Activated naive CD4-positive, alpha-beta T cell treated with anti-CD3 and anti-CD28 coated beads, Interleukin-2, amount 50 U/mL, for 24 hours (primary cell): ENCODE results near the gene SEC14L1.

Source experiments
- H3K27ac Mint-ChIP-seq: one replicate; pipeline ENCODE4 v1.8.0; 2021; ENCODE audit warnings: mild to moderate bottlenecking, mixed read lengths
- H3K27me3 Mint-ChIP-seq: one replicate; pipeline ENCODE4 v1.8.0; 2021; ENCODE audit warnings: mixed read lengths
- H3K36me3 Mint-ChIP-seq: one replicate; pipeline ENCODE4 v1.8.0; 2021; ENCODE audit warnings: mixed read lengths
- H3K4me1 Mint-ChIP-seq: one replicate; pipeline ENCODE4 v1.8.0; 2021; ENCODE audit warnings: mixed read lengths
- H3K4me3 Mint-ChIP-seq: one replicate; pipeline ENCODE4 v1.8.0; 2021; ENCODE audit warnings: mild to moderate bottlenecking, mixed read lengths
- H3K9me3 Mint-ChIP-seq: one replicate; pipeline ENCODE4 v1.8.0; 2021; ENCODE audit warnings: mixed read lengths

The SEC14L1 gene

DNA sequence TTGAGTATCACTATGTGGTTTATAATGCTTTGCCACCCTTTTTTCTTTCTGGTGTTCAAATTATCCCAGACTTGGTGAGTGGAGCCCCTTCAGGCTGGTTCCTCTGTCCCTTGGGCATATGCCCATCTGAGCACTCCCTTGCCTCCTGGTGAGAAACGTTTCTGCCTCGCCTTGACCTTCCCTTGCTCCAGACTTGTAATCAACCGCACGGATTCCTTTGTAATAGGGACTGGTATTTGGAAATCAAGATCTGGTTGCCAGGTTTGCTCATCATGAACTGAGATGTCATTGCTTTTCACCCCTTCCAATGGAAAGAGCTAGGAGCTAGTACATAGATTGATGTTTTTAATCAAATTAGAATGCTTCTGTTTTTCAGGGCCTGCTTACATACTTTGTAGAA lies 43.7 kb downstream of the SEC14L1 start:
- no peaks in the 10 kb centered on the region for H3K27me3 Mint-ChIP-seq
- no peaks in the 10 kb centered on the region for H3K9me3 Mint-ChIP-seq
- H3K4me1 Mint-ChIP-seq: peaks cover 53% of the 10 kb centered on the region
- no peak overlapping the region for H3K27ac Mint-ChIP-seq
- no peak overlapping the region for H3K4me3 Mint-ChIP-seq
- no peaks in the 10 kb centered on the region for H3K36me3 Mint-ChIP-seq

DNA sequence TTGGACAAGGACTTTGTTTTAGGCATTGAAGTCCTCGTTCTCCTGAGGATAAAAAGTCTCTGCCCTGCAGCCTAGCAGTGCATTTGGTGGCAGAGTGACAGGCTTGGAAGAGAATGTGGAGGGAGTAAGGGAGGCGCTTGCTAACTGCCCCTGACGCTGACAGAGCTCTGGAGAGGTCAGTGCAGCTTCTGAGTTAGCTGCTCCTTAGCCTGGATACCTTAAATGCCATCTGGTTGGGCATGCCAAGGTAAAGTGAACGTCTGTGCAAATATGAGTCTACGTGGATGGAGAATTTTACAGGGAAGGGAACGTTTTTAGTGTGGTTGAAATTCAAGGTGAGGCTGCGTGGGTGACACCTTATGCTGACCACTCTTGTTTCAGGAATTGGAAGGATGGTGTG lies 44.4 kb downstream of the SEC14L1 start:
- Mint-ChIP-seq H3K36me3 (no peaks in the 10 kb centered on the region), H3K27me3 (no peaks in the 10 kb centered on the region), H3K27ac (no peak overlapping the region), H3K9me3 (no peaks in the 10 kb centered on the region), H3K4me3 (no peak overlapping the region), H3K4me1 (peaks cover 58% of the 10 kb centered on the region)

DNA sequence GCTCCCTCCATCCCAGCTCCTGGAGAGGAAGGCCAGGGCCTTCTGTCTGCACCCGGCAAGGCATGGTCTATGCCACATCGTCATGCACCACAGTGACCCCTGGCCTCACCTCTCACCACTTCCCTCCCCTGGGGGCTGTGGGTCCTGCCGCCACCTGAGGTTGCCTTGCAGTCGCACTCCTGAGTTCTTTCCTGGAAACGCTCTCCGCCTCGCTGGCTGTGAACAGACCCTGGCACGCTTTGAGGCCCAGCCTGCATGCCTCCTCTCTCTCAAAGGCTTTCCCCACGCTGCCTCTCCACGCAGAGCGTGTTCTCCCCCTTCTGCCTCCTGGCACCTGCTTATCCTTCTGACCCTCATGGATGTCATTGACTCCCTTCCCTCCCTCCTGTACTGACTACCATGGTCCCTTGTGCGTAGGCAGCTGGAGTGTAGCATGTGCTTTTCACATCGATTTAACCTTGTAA lies 45.4 kb downstream of the SEC14L1 start:
- H3K9me3 Mint-ChIP-seq: no peaks in the 10 kb centered on the region
- no peaks in the 10 kb centered on the region for H3K27me3 Mint-ChIP-seq
- H3K4me1 Mint-ChIP-seq: peaks cover 54% of the 10 kb centered on the region
- no peak overlapping the region for H3K4me3 Mint-ChIP-seq
- peaks cover 4% of the 10 kb centered on the region for H3K36me3 Mint-ChIP-seq
- H3K27ac Mint-ChIP-seq: no peak overlapping the region

DNA sequence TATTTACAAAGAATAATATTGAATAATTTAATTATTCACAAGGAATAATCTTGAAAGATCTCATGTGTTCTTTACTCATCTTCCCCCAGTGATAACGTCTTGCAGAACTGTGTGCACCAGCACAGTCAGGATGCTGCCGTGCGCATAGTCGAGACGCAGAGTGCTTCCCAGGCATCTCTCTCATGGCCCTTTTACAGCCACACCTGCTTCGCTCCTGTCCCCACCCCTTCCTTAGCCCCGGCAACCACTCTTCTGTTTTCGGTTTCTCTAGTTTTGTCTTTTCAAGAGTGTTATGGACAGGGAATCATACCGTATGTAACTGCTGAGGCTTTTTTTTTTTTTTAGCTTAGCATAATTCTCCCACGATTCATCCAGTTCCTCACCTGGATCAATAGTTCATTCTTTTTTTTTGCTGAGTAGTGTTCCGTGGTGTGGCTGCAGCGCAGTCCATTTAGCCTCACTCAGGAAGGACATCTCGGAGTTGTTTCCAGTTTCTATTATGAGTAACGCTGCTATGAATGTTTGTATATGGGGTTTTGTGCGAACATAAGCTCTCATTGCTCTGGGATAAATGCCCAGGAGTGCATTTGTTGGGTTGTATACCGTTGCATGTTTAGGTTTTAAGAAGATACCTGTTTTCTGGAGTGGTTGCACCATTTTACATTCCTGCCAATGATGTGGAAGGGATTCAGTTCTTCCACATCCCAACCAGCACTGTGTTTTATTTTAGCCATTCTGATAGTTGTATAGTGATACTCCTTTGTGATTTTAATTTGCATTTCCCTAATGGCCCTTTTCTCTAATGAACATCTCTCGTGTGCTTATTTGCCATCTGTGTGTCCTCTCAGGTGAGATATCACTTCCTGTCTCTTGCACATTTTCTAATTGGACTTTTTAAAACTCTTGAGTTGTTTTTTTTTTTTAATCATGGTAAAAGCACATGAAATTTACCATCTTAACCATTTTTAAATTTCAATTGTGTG lies 47.6 kb downstream of the SEC14L1 start:
- H3K36me3 Mint-ChIP-seq: peaks cover 18% of the 10 kb centered on the region
- no peaks in the 10 kb centered on the region for H3K9me3 Mint-ChIP-seq
- peak overlapping the region; percentile 27 for H3K27ac Mint-ChIP-seq
- no peak overlapping the region for H3K4me3 Mint-ChIP-seq
- peaks cover 32% of the 10 kb centered on the region for H3K4me1 Mint-ChIP-seq
- H3K27me3 Mint-ChIP-seq: no peaks in the 10 kb centered on the region

DNA sequence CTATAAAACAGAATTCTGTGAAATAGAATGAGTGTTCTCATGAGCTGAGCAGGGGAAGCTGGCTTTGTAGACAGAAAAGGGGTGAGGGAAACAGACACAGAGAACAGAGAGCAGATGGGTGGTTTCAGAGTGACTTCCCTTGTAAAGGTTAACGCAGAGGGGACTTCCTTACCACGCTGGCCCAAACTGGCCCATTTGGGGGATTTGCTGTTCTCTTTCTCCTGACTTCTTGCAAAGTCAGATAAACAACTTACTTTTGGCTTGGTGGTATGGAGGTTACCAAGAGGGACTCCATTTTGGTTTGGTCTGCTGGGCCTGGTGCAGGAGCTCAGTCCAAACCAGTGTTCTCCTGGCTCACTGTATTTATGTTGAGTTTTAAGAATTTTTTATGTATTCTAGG lies 48.4 kb downstream of the SEC14L1 start:
- Mint-ChIP-seq H3K4me1 (peaks cover 28% of the 10 kb centered on the region), H3K4me3 (no peak overlapping the region), H3K36me3 (peaks cover 19% of the 10 kb centered on the region), H3K27ac (peak overlapping the region; percentile 27), H3K9me3 (no peaks in the 10 kb centered on the region), H3K27me3 (no peaks in the 10 kb centered on the region)

DNA sequence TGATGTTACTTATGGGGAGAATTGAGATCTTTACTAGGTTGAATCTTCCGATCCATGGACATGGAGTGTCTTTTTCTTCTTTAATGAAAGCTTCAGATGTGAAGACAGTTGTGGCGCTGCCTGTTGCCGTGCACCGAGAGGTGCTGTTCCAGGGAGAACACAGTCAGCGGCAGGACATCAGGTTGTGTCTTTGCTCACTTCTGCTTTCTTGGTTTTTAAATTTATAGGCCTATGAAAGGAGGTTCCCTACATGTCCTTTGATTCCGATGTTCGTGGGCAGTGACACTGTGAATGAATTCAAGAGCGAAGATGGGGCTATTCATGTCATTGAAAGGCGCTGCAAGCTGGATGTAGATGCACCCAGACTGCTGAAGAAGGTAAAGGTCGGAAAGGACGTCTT lies 49.8 kb downstream of the SEC14L1 start:
- H3K27ac Mint-ChIP-seq: no peak overlapping the region
- peaks cover 28% of the 10 kb centered on the region for H3K4me1 Mint-ChIP-seq
- peaks cover 19% of the 10 kb centered on the region for H3K36me3 Mint-ChIP-seq
- no peaks in the 10 kb centered on the region for H3K27me3 Mint-ChIP-seq
- H3K9me3 Mint-ChIP-seq: no peaks in the 10 kb centered on the region
- H3K4me3 Mint-ChIP-seq: no peak overlapping the region

DNA sequence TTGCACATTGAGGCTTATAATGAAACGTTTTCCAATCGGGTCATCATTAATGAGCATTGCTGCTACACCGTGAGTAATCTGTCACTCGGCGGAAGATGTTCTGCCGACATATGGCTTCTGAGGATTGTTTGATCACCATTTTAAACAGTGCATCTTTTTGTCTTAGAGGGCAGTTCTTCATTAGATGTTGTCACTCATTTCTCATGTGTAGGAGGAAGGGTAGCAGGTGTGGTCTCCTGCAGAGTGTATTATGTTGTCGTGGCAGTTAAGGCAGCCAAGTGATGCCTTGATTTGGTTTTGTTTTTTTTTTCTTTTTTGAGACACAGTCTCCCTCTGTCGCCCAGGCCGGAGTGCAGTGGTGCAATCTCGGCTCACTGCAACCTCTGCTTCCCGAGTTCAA lies 50.5 kb downstream of the SEC14L1 start:
- Mint-ChIP-seq H3K9me3 (no peaks in the 10 kb centered on the region), H3K27me3 (no peaks in the 10 kb centered on the region), H3K4me1 (peaks cover 28% of the 10 kb centered on the region), H3K27ac (no peak overlapping the region), H3K36me3 (peaks cover 19% of the 10 kb centered on the region), H3K4me3 (no peak overlapping the region)

DNA sequence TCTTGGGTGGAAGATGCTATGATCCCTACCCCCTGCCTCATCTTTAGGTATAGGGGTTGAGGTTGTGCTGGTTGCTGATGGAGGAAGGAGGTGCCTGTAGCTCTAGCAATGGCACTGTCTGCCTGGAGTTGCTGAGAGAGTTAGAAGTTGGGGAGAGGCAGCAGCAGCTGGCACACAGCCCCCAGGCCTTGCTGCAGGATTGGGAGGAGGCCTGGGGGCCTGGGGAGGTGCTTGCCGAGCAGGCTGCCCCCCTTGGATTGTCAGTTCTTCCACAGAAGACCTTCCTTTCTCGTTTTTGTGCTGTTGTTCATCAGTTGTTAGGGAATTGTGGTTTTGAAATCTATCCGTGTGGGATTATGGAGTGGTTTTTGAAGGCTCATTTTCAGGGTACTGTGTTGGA lies 52.9 kb downstream of the SEC14L1 start:
- H3K36me3 Mint-ChIP-seq: peaks cover 22% of the 10 kb centered on the region
- no peak overlapping the region for H3K4me3 Mint-ChIP-seq
- no peaks in the 10 kb centered on the region for H3K27me3 Mint-ChIP-seq
- peaks cover 20% of the 10 kb centered on the region for H3K4me1 Mint-ChIP-seq
- no peak overlapping the region for H3K27ac Mint-ChIP-seq
- H3K9me3 Mint-ChIP-seq: no peaks in the 10 kb centered on the region

DNA sequence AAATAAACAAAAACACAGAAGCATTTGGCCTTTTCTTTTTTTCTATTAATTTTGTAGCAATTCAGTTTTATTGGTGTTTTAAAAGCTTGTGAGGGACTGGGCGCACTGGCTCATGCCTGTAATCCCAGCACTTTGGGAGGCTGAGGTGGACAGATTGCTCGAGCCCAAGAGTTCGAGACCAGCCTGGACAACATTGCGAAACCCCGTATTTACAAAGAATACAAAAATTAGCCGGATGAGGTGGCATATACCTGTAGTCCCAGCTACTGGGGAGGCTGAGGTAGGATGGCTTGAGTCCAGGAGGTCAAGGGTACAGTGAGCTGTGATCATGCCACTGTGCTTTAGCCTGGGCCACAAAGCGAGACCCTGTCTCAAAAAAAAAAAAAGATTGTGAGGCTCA lies 53.4 kb downstream of the SEC14L1 start:
- Mint-ChIP-seq H3K4me1 (peaks cover 15% of the 10 kb centered on the region), H3K9me3 (no peaks in the 10 kb centered on the region), H3K4me3 (no peak overlapping the region), H3K27me3 (no peaks in the 10 kb centered on the region), H3K27ac (no peak overlapping the region), H3K36me3 (peaks cover 22% of the 10 kb centered on the region)

DNA sequence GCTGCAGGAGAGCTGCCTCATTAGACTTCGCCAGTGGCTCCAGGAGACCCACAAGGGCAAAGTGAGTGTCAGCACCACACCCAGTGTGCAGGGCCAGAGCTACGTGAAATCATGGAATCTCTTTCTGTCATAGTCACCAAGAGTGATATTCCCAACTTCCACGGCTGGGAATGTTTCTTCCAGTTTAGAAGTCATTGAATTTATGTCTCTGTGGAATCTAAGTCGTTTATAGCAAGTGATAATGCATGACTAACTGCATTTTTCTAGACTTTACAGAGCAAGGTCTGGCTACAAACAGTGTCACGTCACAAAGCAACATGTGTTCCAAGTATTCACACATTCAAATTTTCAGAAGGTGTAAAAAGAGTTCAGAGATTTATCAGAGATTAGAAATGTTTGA lies 55.5 kb downstream of the SEC14L1 start:
- Mint-ChIP-seq H3K4me3 (no peak overlapping the region), H3K4me1 (no peaks in the 10 kb centered on the region), H3K27ac (no peak overlapping the region), H3K9me3 (no peaks in the 10 kb centered on the region), H3K27me3 (no peaks in the 10 kb centered on the region), H3K36me3 (peaks cover 19% of the 10 kb centered on the region)

DNA sequence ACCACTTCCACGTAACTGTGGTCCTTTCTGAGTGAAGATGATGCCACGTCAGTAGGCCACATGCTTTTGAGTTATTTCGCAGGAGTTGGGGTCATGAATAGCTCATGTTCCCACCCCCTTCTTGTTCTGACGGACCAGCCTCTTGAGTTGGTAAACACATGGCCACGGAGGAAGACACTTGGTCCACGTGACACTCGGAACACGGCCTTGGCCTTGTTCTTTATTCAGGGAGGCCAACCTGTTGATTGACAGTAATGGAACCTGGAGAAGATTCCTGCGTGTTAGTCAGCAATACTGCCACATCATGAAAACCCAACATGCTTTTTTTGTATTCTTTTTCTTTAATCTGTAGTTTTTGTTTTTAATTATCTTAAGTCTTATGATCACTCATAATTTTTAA lies 56.3 kb downstream of the SEC14L1 start:
- H3K27me3 Mint-ChIP-seq: no peaks in the 10 kb centered on the region
- H3K36me3 Mint-ChIP-seq: peaks cover 15% of the 10 kb centered on the region
- H3K9me3 Mint-ChIP-seq: no peaks in the 10 kb centered on the region
- no peak overlapping the region for H3K4me3 Mint-ChIP-seq
- H3K27ac Mint-ChIP-seq: no peak overlapping the region
- no peaks in the 10 kb centered on the region for H3K4me1 Mint-ChIP-seq

DNA sequence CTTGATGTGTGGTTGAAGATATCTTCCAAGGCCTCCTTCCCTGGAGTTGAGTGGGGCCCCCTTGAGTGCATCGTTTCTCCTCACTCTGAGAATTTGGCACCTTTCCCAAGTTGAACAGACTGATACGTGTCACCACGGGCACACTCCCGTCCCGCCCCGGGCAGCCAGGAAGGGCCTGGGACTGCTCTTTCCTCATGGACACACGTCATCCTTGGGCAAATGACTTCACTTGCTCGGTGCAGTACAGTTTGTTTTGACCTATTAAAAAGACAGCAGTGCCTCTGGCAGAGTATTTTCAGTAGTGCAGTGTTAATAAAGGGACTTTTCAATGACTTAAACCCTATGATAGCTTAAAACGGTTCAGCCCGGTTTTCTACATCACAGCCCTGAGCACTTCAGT lies 59.9 kb downstream of the SEC14L1 start:
- H3K27me3 Mint-ChIP-seq: no peaks in the 10 kb centered on the region
- no peaks in the 10 kb centered on the region for H3K9me3 Mint-ChIP-seq
- no peak overlapping the region for H3K4me3 Mint-ChIP-seq
- peaks cover 11% of the 10 kb centered on the region for H3K36me3 Mint-ChIP-seq
- no peak overlapping the region for H3K27ac Mint-ChIP-seq
- no peaks in the 10 kb centered on the region for H3K4me1 Mint-ChIP-seq

DNA sequence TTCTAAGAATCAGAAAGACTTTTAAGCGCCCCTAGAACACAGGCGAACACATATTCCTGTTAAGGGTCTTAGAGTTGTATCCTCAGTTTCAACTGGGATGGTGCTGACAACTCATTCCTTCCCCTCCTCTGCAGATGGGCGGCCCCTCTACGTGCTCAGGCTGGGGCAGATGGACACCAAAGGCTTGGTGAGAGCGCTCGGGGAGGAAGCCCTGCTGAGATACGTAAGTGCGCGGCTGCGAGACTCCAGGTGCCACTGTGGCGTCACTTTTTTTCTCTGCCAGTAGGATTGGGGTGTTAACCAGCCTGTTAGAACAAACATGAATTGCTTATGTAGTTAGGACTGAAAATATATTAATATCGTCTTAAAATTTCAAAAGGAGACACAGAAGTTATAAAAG lies 62.7 kb downstream of the SEC14L1 start:
- Mint-ChIP-seq H3K36me3 (peaks cover 9% of the 10 kb centered on the region), H3K4me1 (no peaks in the 10 kb centered on the region), H3K4me3 (no peak overlapping the region), H3K27ac (no peak overlapping the region), H3K27me3 (no peaks in the 10 kb centered on the region), H3K9me3 (no peaks in the 10 kb centered on the region)

DNA sequence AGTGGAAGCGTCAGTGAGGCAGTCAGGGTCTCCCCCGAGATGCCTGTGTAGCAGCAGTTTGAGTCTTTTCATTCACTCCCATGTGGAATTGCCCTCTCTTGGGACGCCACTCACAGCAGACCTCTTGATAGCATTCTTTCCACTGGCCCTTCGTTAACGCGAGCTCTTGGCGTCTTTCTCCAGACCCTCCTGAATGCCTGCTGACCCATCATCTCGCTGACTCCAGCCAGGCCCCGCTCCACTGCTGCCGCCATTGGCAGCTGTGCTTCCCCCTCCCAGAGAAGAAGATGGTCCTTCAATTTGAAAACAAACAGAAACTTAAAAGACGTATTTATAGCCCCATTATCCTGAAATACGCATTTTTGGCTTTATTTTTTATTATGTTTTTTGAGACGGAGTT lies 63.1 kb downstream of the SEC14L1 start:
- H3K27me3 Mint-ChIP-seq: no peaks in the 10 kb centered on the region
- H3K36me3 Mint-ChIP-seq: peaks cover 9% of the 10 kb centered on the region
- H3K27ac Mint-ChIP-seq: no peak overlapping the region
- no peaks in the 10 kb centered on the region for H3K9me3 Mint-ChIP-seq
- no peak overlapping the region for H3K4me3 Mint-ChIP-seq
- no peaks in the 10 kb centered on the region for H3K4me1 Mint-ChIP-seq

DNA sequence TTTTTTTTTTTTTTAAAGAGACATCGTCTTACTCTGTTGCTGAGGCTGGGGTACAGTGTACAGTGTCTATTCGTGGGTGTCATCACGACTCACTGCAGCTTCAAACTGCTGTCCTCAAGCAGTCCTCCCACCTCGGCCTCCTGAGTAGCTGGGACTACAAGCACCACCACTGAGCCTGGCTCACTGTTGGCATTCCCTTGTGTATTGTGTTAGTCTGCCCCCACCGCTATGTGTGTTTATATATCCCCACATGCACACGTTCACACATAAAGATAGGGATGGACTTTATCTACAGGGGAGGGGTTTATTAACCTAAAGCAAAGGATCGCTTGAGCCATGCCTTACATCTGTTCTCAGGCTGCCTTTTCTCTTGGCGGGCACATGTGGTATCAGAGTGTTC lies 63.8 kb downstream of the SEC14L1 start:
- H3K36me3 Mint-ChIP-seq: peaks cover 9% of the 10 kb centered on the region
- H3K4me1 Mint-ChIP-seq: no peaks in the 10 kb centered on the region
- no peak overlapping the region for H3K27ac Mint-ChIP-seq
- no peaks in the 10 kb centered on the region for H3K27me3 Mint-ChIP-seq
- no peaks in the 10 kb centered on the region for H3K9me3 Mint-ChIP-seq
- no peak overlapping the region for H3K4me3 Mint-ChIP-seq

DNA sequence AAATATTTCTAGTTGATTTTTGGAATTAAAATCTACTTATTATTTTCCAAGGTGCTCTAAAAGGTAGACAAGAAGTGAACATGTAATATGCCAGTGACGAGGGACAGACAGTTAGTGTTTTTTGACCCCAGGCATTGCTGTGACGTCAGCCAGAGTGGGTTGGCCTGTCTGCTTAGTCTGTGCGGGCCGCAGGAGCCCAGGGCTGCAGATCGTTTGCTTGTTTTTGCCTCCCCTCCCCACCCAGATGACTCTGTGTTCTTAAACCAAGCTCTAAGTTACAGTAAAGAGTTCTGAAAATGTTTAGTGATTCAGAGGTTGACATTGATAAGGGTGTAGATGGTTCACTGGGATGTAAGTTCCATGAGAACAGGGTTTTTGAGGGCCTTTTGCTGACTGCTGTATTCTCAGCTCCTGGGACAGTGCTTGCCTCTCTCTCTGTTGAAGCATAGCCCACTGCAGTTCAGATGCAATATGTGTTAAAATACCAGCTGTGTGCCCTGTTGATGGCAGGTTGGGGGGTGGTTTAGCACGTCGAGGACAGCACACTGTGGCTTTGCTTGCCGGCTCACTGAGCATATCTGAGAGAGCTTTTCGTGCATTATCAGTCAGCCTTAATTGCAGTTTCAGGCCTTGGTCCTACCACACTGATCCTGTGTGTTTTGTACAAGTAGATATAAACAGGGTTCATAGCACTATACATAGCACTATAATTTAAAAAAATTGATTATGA lies 64.8 kb downstream of the SEC14L1 start:
- Mint-ChIP-seq H3K27ac (no peak overlapping the region), H3K27me3 (no peaks in the 10 kb centered on the region), H3K4me1 (no peaks in the 10 kb centered on the region)

More for the DNA sequence above, 64.8 kb downstream of the SEC14L1 start:
- Mint-ChIP-seq H3K4me3 (no peak overlapping the region), H3K9me3 (no peaks in the 10 kb centered on the region), H3K36me3 (peaks cover 10% of the 10 kb centered on the region)
